SK-N-SH treated with all-trans-retinoic acid at 6 μM for 48 hours (cell line): ENCODE data around the gene DYNLT2.

ENCODE experiments used
- ATAC-seq: fragments of 200-7000 bp; cut with Tn5 transposase; 3 replicates; pipeline ENCODE4 v1.9.1; 2020; ENCODE audit warnings: mild to moderate bottlenecking, moderate library complexity
- ARNTL ChIP-seq: fragments of 450-650 bp; formaldehyde crosslinking; IDR thresholded peaks from 2 replicates; pipeline ENCODE4 v1.5.0; 2020; ENCODE audit warnings: low read depth, mild to moderate bottlenecking, moderate library complexity, borderline replicate concordance
- BACH2 ChIP-seq: fragments of 250-450 bp; sonication (Bioruptor Pico); IDR thresholded peaks from 2 replicates; pipeline ENCODE4 v1.9.0; 2021; ENCODE audit warnings: mild to moderate bottlenecking, borderline replicate concordance
- CSDC2 ChIP-seq: fragments of 250-450 bp; sonication (Bioruptor Pico); IDR thresholded peaks from 2 replicates; pipeline ENCODE4 v1.5.0; 2020; ENCODE audit warnings: mild to moderate bottlenecking, moderate library complexity
- ESRRG ChIP-seq: fragments of 250-450 bp; sonication (Bioruptor Pico); IDR thresholded peaks from 2 replicates; pipeline ENCODE4 v1.6.1; 2021; ENCODE audit warnings: mild to moderate bottlenecking
- GLIS3 ChIP-seq: fragments of 250-450 bp; sonication (Bioruptor Pico); IDR thresholded peaks from 2 replicates; pipeline ENCODE4 v1.5.0; 2020; ENCODE audit warnings: mild to moderate bottlenecking, moderate library complexity
- ISL1 ChIP-seq: fragments of 250-450 bp; sonication (Bioruptor Pico); IDR thresholded peaks from 2 replicates; pipeline ENCODE4 v2.1.2; 2022; ENCODE audit warnings: mild to moderate bottlenecking, moderate library complexity
- OSR1 ChIP-seq: fragments of 250-450 bp; sonication (Bioruptor Pico); IDR thresholded peaks from 2 replicates; pipeline ENCODE4 v1.8.0; 2022; ENCODE audit warnings: moderate library complexity, mild to moderate bottlenecking, inconsistent platforms
- PPARA ChIP-seq: fragments of 250-450 bp; sonication (Bioruptor Pico); IDR thresholded peaks from 2 replicates; pipeline ENCODE4 v1.5.0; 2020; ENCODE audit warnings: mild to moderate bottlenecking, borderline replicate concordance
- RARB ChIP-seq: fragments of 250-450 bp; sonication (Bioruptor Pico); IDR thresholded peaks from 2 replicates; pipeline ENCODE4 v1.8.0; 2021; ENCODE audit warnings: mild to moderate bottlenecking, moderate library complexity
- SNAI2 ChIP-seq: fragments of 250-450 bp; sonication (Bioruptor Pico); IDR thresholded peaks from 2 replicates; pipeline ENCODE4 v1.5.0; 2020; ENCODE audit warnings: mild to moderate bottlenecking, moderate library complexity
- TCF4 ChIP-seq: fragments of 250-450 bp; sonication (Bioruptor Pico); IDR thresholded peaks from 2 replicates; pipeline ENCODE4 v1.8.0; 2021; ENCODE audit warnings: mild to moderate bottlenecking, moderate library complexity, borderline replicate concordance
- TOX ChIP-seq: fragments of 250-450 bp; sonication (Bioruptor Pico); IDR thresholded peaks from 2 replicates; pipeline ENCODE4 v1.8.0; 2021; ENCODE audit warnings: mild to moderate bottlenecking, moderate library complexity, borderline replicate concordance
- ZC3H10 ChIP-seq: fragments of 250-450 bp; sonication (Bioruptor Pico); IDR thresholded peaks from 2 replicates; pipeline ENCODE4 v1.5.1; 2021; ENCODE audit warnings: mild to moderate bottlenecking, moderate library complexity
- ZFP3 ChIP-seq: fragments of 250-450 bp; sonication (Bioruptor Pico); IDR thresholded peaks from 2 replicates; pipeline ENCODE4 v1.5.0; 2020; ENCODE audit warnings: mild to moderate bottlenecking, moderate library complexity
- ZFP30 ChIP-seq: fragments of 450-650 bp; formaldehyde crosslinking; IDR thresholded peaks from 2 replicates; pipeline ENCODE4 v1.5.0; 2022; ENCODE audit warnings: mild to moderate bottlenecking, moderate library complexity
- ZNF565 ChIP-seq: fragments of 450-650 bp; formaldehyde crosslinking; conservative IDR thresholded peaks from 2 replicates; pipeline ENCODE4 v1.5.0; 2020; ENCODE audit warnings: low read depth, mild to moderate bottlenecking, moderate library complexity
- ZNF70 ChIP-seq: fragments of 450-650 bp; formaldehyde crosslinking; IDR thresholded peaks from 2 replicates; pipeline ENCODE4 v1.5.0; 2020; ENCODE audit warnings: mild to moderate bottlenecking, moderate library complexity
- TF ChIP-seq, protein P1 (sequence below): fragments of 250-450 bp; sonication (Bioruptor Pico); IDR thresholded peaks from 2 replicates; pipeline ENCODE4 v1.8.0; 2021; ENCODE audit warnings: low read depth, mild to moderate bottlenecking, moderate library complexity, borderline replicate concordance
- TF ChIP-seq, protein P2 (sequence below): fragments of 250-450 bp; sonication (Bioruptor Pico); IDR thresholded peaks from 2 replicates; pipeline ENCODE4 v1.5.0; 2020; ENCODE audit warnings: mild to moderate bottlenecking, moderate library complexity
- TF ChIP-seq, protein P3 (sequence below): fragments of 250-450 bp; sonication (Bioruptor Pico); IDR thresholded peaks from 2 replicates; pipeline ENCODE4 v1.5.1; 2020; ENCODE audit warnings: low read depth, mild to moderate bottlenecking, moderate library complexity

DYNLT2 gene

DNA sequence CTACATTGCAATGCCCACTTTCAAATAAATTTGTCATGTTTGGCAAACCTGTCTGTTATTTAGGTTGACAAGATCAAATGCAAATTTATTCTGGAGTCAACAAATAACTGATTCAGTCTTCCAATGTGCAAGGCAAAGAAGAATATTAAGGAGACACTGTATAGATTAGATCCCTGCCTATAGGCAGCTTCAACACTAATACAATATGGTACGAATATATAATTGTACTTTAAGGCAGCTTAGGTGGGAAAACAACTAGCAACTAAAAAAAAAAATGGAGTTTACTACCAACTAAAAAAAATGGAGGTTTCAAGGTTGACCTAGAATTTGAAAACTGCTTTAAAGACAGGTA is 25.3 kb downstream of the DYNLT2 start:
- no peak for TF ChIP-seq PPARA
- no peak for TF ChIP-seq RARB (CRISPR knock-in tag)
- TF ChIP-seq ESRRG (CRISPR knock-in tag), result no peak
- TF ChIP-seq ZNF70 (CRISPR knock-in tag), result no peak
- no peak for TF ChIP-seq TOX (CRISPR knock-in tag)
- no peak for TF ChIP-seq OSR1
- TF ChIP-seq, protein P1, sequence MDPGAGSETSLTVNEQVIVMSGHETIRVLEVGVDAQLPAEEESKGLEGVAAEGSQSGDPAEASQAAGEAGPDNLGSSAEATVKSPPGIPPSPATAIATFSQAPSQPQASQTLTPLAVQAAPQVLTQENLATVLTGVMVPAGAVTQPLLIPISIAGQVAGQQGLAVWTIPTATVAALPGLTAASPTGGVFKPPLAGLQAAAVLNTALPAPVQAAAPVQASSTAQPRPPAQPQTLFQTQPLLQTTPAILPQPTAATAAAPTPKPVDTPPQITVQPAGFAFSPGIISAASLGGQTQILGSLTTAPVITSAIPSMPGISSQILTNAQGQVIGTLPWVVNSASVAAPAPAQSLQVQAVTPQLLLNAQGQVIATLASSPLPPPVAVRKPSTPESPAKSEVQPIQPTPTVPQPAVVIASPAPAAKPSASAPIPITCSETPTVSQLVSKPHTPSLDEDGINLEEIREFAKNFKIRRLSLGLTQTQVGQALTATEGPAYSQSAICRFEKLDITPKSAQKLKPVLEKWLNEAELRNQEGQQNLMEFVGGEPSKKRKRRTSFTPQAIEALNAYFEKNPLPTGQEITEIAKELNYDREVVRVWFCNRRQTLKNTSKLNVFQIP (CRISPR knock-in tag), result no peak
- TF ChIP-seq ZC3H10 (CRISPR knock-in tag), result no peak
- TF ChIP-seq, protein P2, sequence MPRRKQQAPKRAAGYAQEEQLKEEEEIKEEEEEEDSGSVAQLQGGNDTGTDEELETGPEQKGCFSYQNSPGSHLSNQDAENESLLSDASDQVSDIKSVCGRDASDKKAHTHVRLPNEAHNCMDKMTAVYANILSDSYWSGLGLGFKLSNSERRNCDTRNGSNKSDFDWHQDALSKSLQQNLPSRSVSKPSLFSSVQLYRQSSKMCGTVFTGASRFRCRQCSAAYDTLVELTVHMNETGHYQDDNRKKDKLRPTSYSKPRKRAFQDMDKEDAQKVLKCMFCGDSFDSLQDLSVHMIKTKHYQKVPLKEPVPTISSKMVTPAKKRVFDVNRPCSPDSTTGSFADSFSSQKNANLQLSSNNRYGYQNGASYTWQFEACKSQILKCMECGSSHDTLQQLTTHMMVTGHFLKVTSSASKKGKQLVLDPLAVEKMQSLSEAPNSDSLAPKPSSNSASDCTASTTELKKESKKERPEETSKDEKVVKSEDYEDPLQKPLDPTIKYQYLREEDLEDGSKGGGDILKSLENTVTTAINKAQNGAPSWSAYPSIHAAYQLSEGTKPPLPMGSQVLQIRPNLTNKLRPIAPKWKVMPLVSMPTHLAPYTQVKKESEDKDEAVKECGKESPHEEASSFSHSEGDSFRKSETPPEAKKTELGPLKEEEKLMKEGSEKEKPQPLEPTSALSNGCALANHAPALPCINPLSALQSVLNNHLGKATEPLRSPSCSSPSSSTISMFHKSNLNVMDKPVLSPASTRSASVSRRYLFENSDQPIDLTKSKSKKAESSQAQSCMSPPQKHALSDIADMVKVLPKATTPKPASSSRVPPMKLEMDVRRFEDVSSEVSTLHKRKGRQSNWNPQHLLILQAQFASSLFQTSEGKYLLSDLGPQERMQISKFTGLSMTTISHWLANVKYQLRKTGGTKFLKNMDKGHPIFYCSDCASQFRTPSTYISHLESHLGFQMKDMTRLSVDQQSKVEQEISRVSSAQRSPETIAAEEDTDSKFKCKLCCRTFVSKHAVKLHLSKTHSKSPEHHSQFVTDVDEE (CRISPR knock-in tag), result no peak
- no peak for TF ChIP-seq ISL1 (CRISPR knock-in tag)
- TF ChIP-seq BACH2, result no peak
- no peak for TF ChIP-seq ARNTL (CRISPR knock-in tag)
- no peak for TF ChIP-seq ZFP3 (CRISPR knock-in tag)
- TF ChIP-seq, protein P3, sequence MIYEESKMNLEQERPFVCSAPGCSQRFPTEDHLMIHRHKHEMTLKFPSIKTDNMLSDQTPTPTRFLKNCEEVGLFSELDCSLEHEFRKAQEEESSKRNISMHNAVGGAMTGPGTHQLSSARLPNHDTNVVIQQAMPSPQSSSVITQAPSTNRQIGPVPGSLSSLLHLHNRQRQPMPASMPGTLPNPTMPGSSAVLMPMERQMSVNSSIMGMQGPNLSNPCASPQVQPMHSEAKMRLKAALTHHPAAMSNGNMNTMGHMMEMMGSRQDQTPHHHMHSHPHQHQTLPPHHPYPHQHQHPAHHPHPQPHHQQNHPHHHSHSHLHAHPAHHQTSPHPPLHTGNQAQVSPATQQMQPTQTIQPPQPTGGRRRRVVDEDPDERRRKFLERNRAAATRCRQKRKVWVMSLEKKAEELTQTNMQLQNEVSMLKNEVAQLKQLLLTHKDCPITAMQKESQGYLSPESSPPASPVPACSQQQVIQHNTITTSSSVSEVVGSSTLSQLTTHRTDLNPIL (CRISPR knock-in tag), result no peak
- no peak for TF ChIP-seq ZNF565 (CRISPR knock-in tag)
- no peak for ATAC-seq

DNA sequence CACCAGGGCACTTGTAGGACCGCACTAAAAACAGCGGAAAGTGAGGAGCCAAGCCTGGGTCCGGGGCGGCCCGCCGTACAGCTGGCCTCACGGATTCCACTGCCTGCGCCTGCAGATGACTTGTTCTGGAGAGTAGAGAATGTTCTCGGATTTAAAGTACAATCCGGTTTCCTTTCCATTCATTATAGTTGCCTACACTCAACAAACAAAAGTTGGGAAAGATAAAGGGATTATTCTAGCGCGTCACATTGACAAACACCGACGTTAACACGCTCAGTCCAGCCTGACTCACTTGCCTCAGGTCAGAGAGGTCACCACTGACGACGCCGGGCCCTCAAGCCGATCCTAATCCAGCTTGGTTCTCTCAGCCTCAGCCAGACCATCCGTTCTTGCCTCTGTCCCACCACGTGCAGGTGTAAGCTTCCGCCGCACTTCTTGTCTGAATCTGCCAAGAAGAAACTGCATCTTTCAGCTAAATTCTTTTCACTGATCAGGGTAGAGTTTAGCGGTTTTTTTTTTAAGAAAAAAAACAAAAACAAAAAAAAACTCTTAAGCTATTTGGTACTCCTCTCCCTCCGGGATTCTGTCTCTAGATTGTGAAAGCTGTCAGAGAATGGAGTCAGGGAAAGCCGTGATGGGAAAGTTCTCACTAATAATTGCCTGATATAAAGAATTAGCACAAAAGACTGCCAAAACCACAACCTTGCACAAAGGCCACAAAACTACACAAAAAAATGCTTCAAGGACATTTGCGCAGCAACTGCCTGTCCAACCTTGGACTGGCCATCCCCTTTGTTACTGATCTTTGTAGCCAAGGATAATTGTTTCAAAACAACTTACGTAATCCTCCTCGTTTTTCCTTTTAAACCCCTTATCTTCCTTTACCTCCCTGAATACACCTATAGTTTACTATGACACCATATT is 26.0 kb downstream of the DYNLT2 start:
- ATAC-seq, result peak; percentile 65
- TF ChIP-seq RARB (CRISPR knock-in tag), result no peak
- no peak for TF ChIP-seq ZFP30 (CRISPR knock-in tag)
- TF ChIP-seq ISL1 (CRISPR knock-in tag), result no peak
- no peak for TF ChIP-seq SNAI2 (CRISPR knock-in tag)
- no peak for TF ChIP-seq TCF4 (CRISPR knock-in tag)

DNA sequence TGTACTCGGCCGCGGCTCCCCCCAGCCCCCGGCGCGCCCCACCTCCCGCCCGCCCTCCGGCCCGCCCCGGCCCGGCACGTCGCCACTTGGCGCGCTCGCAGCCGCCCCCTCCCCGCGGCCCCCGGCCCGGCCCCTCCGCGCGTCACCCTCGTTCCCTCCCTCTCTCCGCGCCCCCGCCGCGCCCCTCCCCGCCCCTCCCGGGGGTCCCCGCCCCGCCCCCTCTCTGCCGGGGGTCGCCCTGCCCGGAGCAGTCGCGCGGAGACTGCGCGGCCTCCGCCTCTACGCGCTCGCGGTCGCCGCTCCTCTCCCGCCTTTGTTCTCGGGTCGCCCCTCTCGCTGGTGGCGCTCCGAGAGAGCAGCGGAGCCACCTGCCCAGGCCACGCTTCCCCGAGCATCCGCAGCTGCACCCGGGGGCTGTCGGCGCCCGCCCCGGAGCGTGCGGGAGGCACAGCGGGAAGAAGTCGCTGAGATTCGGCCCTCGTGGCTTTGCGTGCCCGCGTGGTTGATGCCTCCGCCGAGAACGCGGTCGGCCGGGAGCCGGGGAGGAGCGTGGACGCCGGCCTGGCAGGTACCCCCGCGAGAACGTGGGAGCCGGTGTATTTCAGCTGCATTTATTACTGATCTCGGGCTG is 26.8 kb downstream of the DYNLT2 start, which contains the start of gene PHF10:
TSS of gene PHF10 (minus strand) at position 7 of the 631 bp plus-strand sequence. CDS start 569 bp downstream, outside the sequence.
- TF ChIP-seq ESRRG (CRISPR knock-in tag) (no peak), ZFP30 (CRISPR knock-in tag) (no peak), ZFP3 (CRISPR knock-in tag) (peak; percentile 31; the same call in 1 of the 2 replicates), CSDC2 (CRISPR knock-in tag) (peak; percentile 78), ZNF70 (CRISPR knock-in tag) (no peak), GLIS3 (CRISPR knock-in tag) (0 out of 2 replicates have a peak, but pooled peaks have one; percentile 34), TCF4 (CRISPR knock-in tag) (no peak)
- TF ChIP-seq, protein P3 (CRISPR knock-in tag), result no peak
- TF ChIP-seq, protein P1 (CRISPR knock-in tag), result no peak
- TF ChIP-seq, all 23 proteins: peak for 3
- peak; percentile 59 for ATAC-seq
